ENCODE measurements around the gene NPTX1. TPM values are rescaled to one million over a fixed set of nuclear protein-coding genes. Genes with fewer than 3 reads are reported as not detected.
A peak's percentile ranks its signal among the peaks of the same experiment; 100 is the strongest.

The NPTX1 gene
- total and polyA plus RNA-seq, 2 experiments from 2014 or later, result not detected

GRCh38 chr17:80481284-80482057 lies 5.1 kb upstream of the NPTX1 start:
- Histone ChIP-seq H3K36me3 (no peaks in the 10 kb centered on the region), H3K4me3 (no peak overlapping the region), H3K9me3 (ENCODE audit: low read depth) (no peaks in the 10 kb centered on the region), H3K4me1 (ENCODE audit: low read depth) (no peaks in the 10 kb centered on the region), H3K27me3 (peaks cover 100% of the 10 kb centered on the region), H3K27ac (no peak overlapping the region)
- no peak for TF ChIP-seq CTCF (IDR thresholded peaks at IDR 0.05; ENCODE audit: low read depth, low read length)
- no peak for DNase-seq (ENCODE audit: low read depth in 1 of 2, low spot score in 1 of 2)

GRCh38 chr17:80480248-80480647 lies 3.8 kb upstream of the NPTX1 start:
- TF ChIP-seq CTCF (IDR thresholded peaks at IDR 0.05; ENCODE audit: low read depth, low read length), result no peak
- H3K4me3 ChIP-seq, result no peak overlapping the region
- peaks cover 100% of the 10 kb centered on the region for H3K27me3 ChIP-seq
- no peak for DNase-seq (ENCODE audit: low read depth in 1 of 2, low spot score in 1 of 2)
- no peak overlapping the region for H3K27ac ChIP-seq
- H3K36me3 ChIP-seq, result no peaks in the 10 kb centered on the region
- H3K9me3 ChIP-seq (ENCODE audit: low read depth), result no peaks in the 10 kb centered on the region
- H3K4me1 ChIP-seq (ENCODE audit: low read depth), result peaks cover 3% of the 10 kb centered on the region

- Histone ChIP-seq H3K27ac (no peak overlapping the region), H3K36me3 (no peaks in the 10 kb centered on the region), H3K4me3 (no peak overlapping the region), H3K27me3 (peaks cover 100% of the 10 kb centered on the region), H3K4me1 (ENCODE audit: low read depth) (peaks cover 3% of the 10 kb centered on the region), H3K9me3 (ENCODE audit: low read depth) (no peaks in the 10 kb centered on the region)
- DNase-seq (ENCODE audit: low read depth in 1 of 2, low spot score in 1 of 2), result no peak
- no peak for TF ChIP-seq CTCF (IDR thresholded peaks at IDR 0.05; ENCODE audit: low read depth, low read length)
Measured at GRCh38 chr17:80479246-80479566, 2.8 kb upstream of the NPTX1 start.

- no peak for TF ChIP-seq CTCF (IDR thresholded peaks at IDR 0.05; ENCODE audit: low read depth, low read length)
- H3K36me3 ChIP-seq, result no peaks in the 10 kb centered on the region
- H3K27me3 ChIP-seq, result peaks cover 100% of the 10 kb centered on the region
Measured at GRCh38 chr17:80478487-80479245, 2.3 kb upstream of the NPTX1 start.

GRCh38 chr17:80477647-80478478 lies 1.5 kb upstream of the NPTX1 start:
- no peaks in the 10 kb centered on the region for H3K36me3 ChIP-seq
- H3K27ac ChIP-seq, result no peak overlapping the region
- peaks cover 100% of the 10 kb centered on the region for H3K27me3 ChIP-seq
- peak overlapping the region; percentile 17 for H3K4me3 ChIP-seq
- no peaks in the 10 kb centered on the region for H3K9me3 ChIP-seq (ENCODE audit: low read depth)
- H3K4me1 ChIP-seq (ENCODE audit: low read depth), result peaks cover 3% of the 10 kb centered on the region
- peak; percentile 54 to 78 for DNase-seq (ENCODE audit: low read depth in 1 of 2, low spot score in 1 of 2)
- peak; percentile 51 for TF ChIP-seq CTCF (IDR thresholded peaks at IDR 0.05; ENCODE audit: low read depth, low read length)

More at GRCh38 chr17:80478487-80479245, 2.3 kb upstream of the NPTX1 start:
- no peak for DNase-seq (ENCODE audit: low read depth in 1 of 2, low spot score in 1 of 2)
- Histone ChIP-seq H3K9me3 (ENCODE audit: low read depth) (no peaks in the 10 kb centered on the region), H3K27ac (no peak overlapping the region), H3K4me3 (peak overlapping the region; percentile 17), H3K4me1 (ENCODE audit: low read depth) (peaks cover 3% of the 10 kb centered on the region)

Data from cardiac muscle cell (in vitro differentiated cells and primary cell).